ENCODE measurements around the gene TBC1D20. TPM values are rescaled to one million over a fixed set of nuclear protein-coding genes. Genes with fewer than 3 reads are reported as not detected.
A peak's percentile ranks its signal among the peaks of the same experiment; 100 is the strongest.

The TBC1D20 gene
- total and polyA plus RNA-seq, 2 of the 4 experiments (the other 2 are of a cell fraction): 39.1 to 42.8 TPM

- TF ChIP-seq RFX5 (IDR thresholded peaks at IDR 0.05; ENCODE audit: low read depth, low read length): no peak
Observed at GRCh38 chr20:416950-417800, 45.2 kb downstream of the TBC1D20 start (continued).

GRCh38 chr20:415820-416322, 46.5 kb downstream of the TBC1D20 start:
- CTCF ChIA-PET: no interaction called here
- dilution Hi-C loops (cut with HindIII; ENCODE audit: low sequenced_read_pairs, unreplicated experiment): no loop called here
- H3K4me2 ChIP-seq (ENCODE audit: low read depth, low read length): no peak overlapping the region; the same call in 1 of the 2 replicates

More at GRCh38 chr20:415820-416322, 46.5 kb downstream of the TBC1D20 start:
- Histone ChIP-seq H2AK5ac (ENCODE audit: low read depth, low read length) (no peak overlapping the region), H3K4me3 (ENCODE audit: insufficient read depth, low read depth, low read length) (no peak overlapping the region), H3K36me3 (ENCODE audit: control insufficient read depth, insufficient read depth, low read length) (peaks cover 32% of the 10 kb centered on the region), H2BK120ac (ENCODE audit: low read depth, low read length) (no peak overlapping the region), H2BK15ac (ENCODE audit: low read depth, low read length) (no peak overlapping the region), H3K27me3 (ENCODE audit: control insufficient read depth, insufficient read depth, low read length) (no peaks in the 10 kb centered on the region), H4K91ac (ENCODE audit: insufficient read depth, low read depth, low read length) (no peak overlapping the region), H3K27ac (ENCODE audit: insufficient read depth, low read length) (no peak overlapping the region), H2BK20ac (ENCODE audit: low read depth, low read length) (no peak overlapping the region), H2BK5ac (ENCODE audit: low read depth, low read length, poor library complexity, severe bottlenecking) (peak overlapping the region; percentile 11), H3K4me1 (ENCODE audit: control insufficient read depth, insufficient read depth, low read length) (peaks cover 3% of the 10 kb centered on the region; the same call in 1 of the 2 replicates), H4K5ac (ENCODE audit: low read depth, low read length) (no peak overlapping the region), H3K9me1 (ENCODE audit: insufficient read depth, low read length) (peaks cover 3% of the 10 kb centered on the region; the same call in 1 of the 2 replicates), H3K9me3 (ENCODE audit: control insufficient read depth, insufficient read depth, low read length) (no peaks in the 10 kb centered on the region), H2AFZ (replicated peaks; ENCODE audit: low read length, poor library complexity) (no peak overlapping the region), H2AK9ac (replicated peaks; ENCODE audit: low read depth, low read length, poor library complexity) (no peak overlapping the region), H3K4ac (ENCODE audit: low read depth, low read length) (no peak overlapping the region), H3K23ac (ENCODE audit: low read depth, low read length) (peak overlapping the region; percentile 52; the same call in 1 of the 2 replicates), H3K79me1 (ENCODE audit: low read depth in 1 of 2, low read length in 2 of 2) (peaks cover 12 to 45% of the 10 kb centered on the region in 2 experiments), H4K8ac (ENCODE audit: low read depth in 2 of 2, low read length in 2 of 2) (no peak overlapping the region), H3K18ac (ENCODE audit: low read depth, low read length) (no peak overlapping the region), H3K14ac (replicated peaks; ENCODE audit: low read depth, low read length) (no peak overlapping the region), H3K9ac (ENCODE audit: low read depth, low read length) (no peak overlapping the region), H4K20me1 (ENCODE audit: insufficient read depth, low read length) (peaks cover 15% of the 10 kb centered on the region), H3K56ac (ENCODE audit: extremely low read depth, insufficient read depth, low read length) (no peak overlapping the region)
- in situ Hi-C loops (cut with MboI; ENCODE audit: low sequenced_read_pairs): no loop called here
- TF ChIP-seq CEBPB (IDR thresholded peaks at IDR 0.05; ENCODE audit: low read depth, low read length) (0 out of 2 replicates have a peak, but pooled peaks have one; percentile 23), RFX5 (IDR thresholded peaks at IDR 0.05; ENCODE audit: low read depth, low read length) (no peak)
- intact Hi-C loops (cut with micrococcal nuclease): no loop called here
- no peak for DNase-seq
- WGBS, 2 experiments (ENCODE audit: extremely low coverage in 2 of 2, insufficient read length in 1 of 2): no CpG with 5 or more reads among the region's 13 CpGs
- POLR2A ChIA-PET (ENCODE audit: unreplicated experiment): no interaction called here
- ATAC-seq (ENCODE audit: low read depth): no peak
- BruUV-seq (replicated peaks): no TSS peak

Measured in IMR-90 (cell line).